HEK293T (cell line): Measurements from ENCODE around the gene GKN1.

Experiments
- BHLHE40 ChIP-seq: fragments of 450-650 bp; IDR thresholded peaks from 2 replicates; pipeline ENCODE4 v1.6.1; 2016; ENCODE audit warnings: mild to moderate bottlenecking, moderate library complexity, borderline replicate concordance
- FOXA1 ChIP-seq: fragments of 450-650 bp; IDR thresholded peaks from 2 replicates; pipeline ENCODE4 v1.6.1; 2016; ENCODE audit warnings: mild to moderate bottlenecking
- FOXM1 ChIP-seq: fragments of 450-650 bp; IDR thresholded peaks from 2 replicates; pipeline ENCODE4 v1.6.1; 2017; ENCODE audit warnings: mild to moderate bottlenecking, borderline replicate concordance
- PKNOX1 ChIP-seq: fragments of 450-650 bp; IDR thresholded peaks from 2 replicates; pipeline ENCODE4 v1.6.1; 2016
- SUZ12 ChIP-seq: fragments of 450-650 bp; IDR thresholded peaks from 2 replicates; pipeline ENCODE4 v1.6.1; 2016; ENCODE audit warnings: mild to moderate bottlenecking
- TARDBP ChIP-seq: fragments of 450-650 bp; IDR thresholded peaks from 2 replicates; pipeline ENCODE4 v1.6.1; 2016
- ZNF384 ChIP-seq: fragments of 450-650 bp; IDR thresholded peaks from 2 replicates; pipeline ENCODE4 v1.6.1; 2016

GRCh38 chr2:68926796-68927195, 47.6 kb upstream of the GKN1 start:
- TF ChIP-seq FOXM1 (no peak), FOXA1 (no peak), TARDBP (no peak), BHLHE40 (no peak), PKNOX1 (no peak), ZNF384 (no peak), SUZ12 (no peak)
